HUES6 (cell line): ENCODE results near the gene TEX35.

ENCODE experiments used
- H3K27ac ChIP-seq: 2 replicates; pipeline ENCODE4 v1.7.0; 2013; ENCODE audit warnings: low read depth, mild to moderate bottlenecking, low read length, inconsistent platforms
- H3K27me3 ChIP-seq: 2 replicates; pipeline ENCODE4 v1.6.1; 2013; ENCODE audit warnings: low read length; ENCODE audit not compliant: control insufficient read depth, insufficient read depth
- H3K36me3 ChIP-seq: 2 replicates; pipeline ENCODE4 v1.6.1; 2013; ENCODE audit warnings: low read length; ENCODE audit not compliant: control insufficient read depth, insufficient read depth
- H3K4me1 ChIP-seq: 2 replicates; pipeline ENCODE4 v1.6.1; 2013; ENCODE audit warnings: low read length; ENCODE audit not compliant: control insufficient read depth, insufficient read depth
- H3K4me3 ChIP-seq: 2 replicates; pipeline ENCODE4 v1.5.1; 2013; ENCODE audit warnings: low read depth, low read length
- H3K9ac ChIP-seq: one replicate; pipeline ENCODE4 v1.6.1; 2013; ENCODE audit warnings: mild to moderate bottlenecking, low read length
- H3K9me3 ChIP-seq: 2 replicates; pipeline ENCODE4 v1.6.1; 2013; ENCODE audit warnings: low read depth, low read length; ENCODE audit not compliant: control insufficient read depth, insufficient read depth

The TEX35 gene

DNA sequence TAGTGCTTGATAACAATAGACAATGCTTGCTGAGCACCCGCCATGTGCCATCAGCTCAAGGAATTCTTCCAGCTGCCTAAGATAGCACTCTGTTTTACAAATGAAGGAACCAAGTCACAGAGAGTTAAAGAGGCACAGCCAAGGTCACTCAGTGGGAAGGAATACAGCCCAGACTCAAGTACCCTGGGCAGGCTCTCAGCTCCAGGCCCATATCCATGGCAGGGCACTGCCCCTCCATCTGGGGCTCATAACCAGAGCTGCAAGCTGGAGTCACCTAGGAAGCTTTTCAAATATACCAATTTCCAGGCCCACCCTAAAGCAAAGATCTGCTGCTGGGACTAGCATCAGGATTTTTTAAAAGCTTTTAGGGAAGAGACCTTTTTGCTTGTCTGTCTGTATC lies 17.8 kb upstream of the TEX35 start:
- Histone ChIP-seq H3K27ac (no peak overlapping the region), H3K9ac (no peak overlapping the region), H3K27me3 (no peaks in the 10 kb centered on the region), H3K4me3 (no peak overlapping the region), H3K4me1 (0 out of 2 replicates have a peak, but pooled peaks cover 1% of the 10 kb centered on the region), H3K9me3 (no peaks in the 10 kb centered on the region), H3K36me3 (no peaks in the 10 kb centered on the region)

GRCh38 chr1:178495741-178496409 lies 17.0 kb upstream of the TEX35 start:
- Histone ChIP-seq H3K9ac (no peak overlapping the region), H3K4me1 (0 out of 2 replicates have a peak, but pooled peaks cover 2% of the 10 kb centered on the region), H3K27ac (no peak overlapping the region), H3K9me3 (no peaks in the 10 kb centered on the region), H3K36me3 (no peaks in the 10 kb centered on the region), H3K27me3 (no peaks in the 10 kb centered on the region), H3K4me3 (no peak overlapping the region)

DNA sequence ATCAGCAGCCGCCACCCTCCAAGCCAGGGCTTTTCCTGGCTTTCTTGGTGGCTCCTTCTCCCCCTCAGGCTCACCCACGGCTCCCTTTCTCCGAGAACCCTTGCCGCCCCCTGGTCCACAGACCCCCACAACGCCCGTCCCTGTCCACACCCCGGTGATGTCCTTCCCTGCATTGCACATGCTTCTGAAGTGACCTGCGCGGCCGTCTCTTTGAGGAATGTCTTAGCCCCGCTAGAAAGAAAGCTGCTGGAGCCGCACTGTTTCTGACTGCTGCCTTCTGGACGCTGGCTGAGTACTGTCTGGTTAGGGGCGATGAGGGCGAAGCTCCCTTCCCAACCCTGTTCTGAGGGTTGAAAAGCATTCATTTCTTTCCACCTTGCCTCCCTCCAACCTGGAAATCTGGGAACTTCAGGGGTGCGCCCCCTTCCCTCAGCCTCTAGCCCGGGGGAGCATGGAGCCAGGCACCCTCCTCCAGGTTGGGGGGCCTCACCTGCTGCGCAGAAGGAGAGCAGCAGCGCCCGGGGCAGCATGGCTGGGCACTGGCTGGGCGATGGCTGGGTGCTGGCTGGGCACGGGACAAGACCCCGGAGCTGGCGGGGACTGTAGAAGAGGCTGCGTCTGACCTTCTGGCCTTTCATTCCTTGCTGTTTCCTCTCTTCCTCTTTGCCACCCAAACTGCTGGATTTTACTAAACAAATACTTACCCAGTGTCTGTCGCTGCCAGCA lies 16.3 kb upstream of the TEX35 start, which contains the start of gene CLEC20A:
CLEC20A (minus strand) TSS at position 555 of the 726 bp plus-strand sequence; CDS start at position 530, 25 bp downstream.
- no peak within 1 kb of the TSS for H3K27ac ChIP-seq
- H3K4me1 ChIP-seq, result 0 out of 2 replicates have a peak, but pooled peaks cover 2% of the 10 kb centered on the region

GRCh38 chr1:178497903-178498478 lies 14.9 kb upstream of the TEX35 start:
- Histone ChIP-seq H3K27ac (no peak overlapping the region), H3K9me3 (no peaks in the 10 kb centered on the region), H3K4me3 (no peak overlapping the region), H3K27me3 (no peaks in the 10 kb centered on the region), H3K9ac (no peak overlapping the region), H3K4me1 (0 out of 2 replicates have a peak, but pooled peaks cover 2% of the 10 kb centered on the region), H3K36me3 (no peaks in the 10 kb centered on the region)

More for the DNA sequence above, 16.3 kb upstream of the TEX35 start, which contains the start of gene CLEC20A:
- Histone ChIP-seq H3K4me3 (no peak within 1 kb of the TSS), H3K9me3 (no peaks in the 10 kb centered on the region), H3K27me3 (no peaks in the 10 kb centered on the region), H3K36me3 (no peaks in the 10 kb centered on the region), H3K9ac (no peak within 1 kb of the TSS)

GRCh38 chr1:178498896-178499675 lies 13.8 kb upstream of the TEX35 start:
- Histone ChIP-seq H3K9me3 (no peaks in the 10 kb centered on the region), H3K36me3 (no peaks in the 10 kb centered on the region), H3K9ac (no peak overlapping the region), H3K4me1 (0 out of 2 replicates have a peak, but pooled peaks cover 2% of the 10 kb centered on the region), H3K27me3 (no peaks in the 10 kb centered on the region), H3K27ac (no peak overlapping the region), H3K4me3 (no peak overlapping the region)

DNA sequence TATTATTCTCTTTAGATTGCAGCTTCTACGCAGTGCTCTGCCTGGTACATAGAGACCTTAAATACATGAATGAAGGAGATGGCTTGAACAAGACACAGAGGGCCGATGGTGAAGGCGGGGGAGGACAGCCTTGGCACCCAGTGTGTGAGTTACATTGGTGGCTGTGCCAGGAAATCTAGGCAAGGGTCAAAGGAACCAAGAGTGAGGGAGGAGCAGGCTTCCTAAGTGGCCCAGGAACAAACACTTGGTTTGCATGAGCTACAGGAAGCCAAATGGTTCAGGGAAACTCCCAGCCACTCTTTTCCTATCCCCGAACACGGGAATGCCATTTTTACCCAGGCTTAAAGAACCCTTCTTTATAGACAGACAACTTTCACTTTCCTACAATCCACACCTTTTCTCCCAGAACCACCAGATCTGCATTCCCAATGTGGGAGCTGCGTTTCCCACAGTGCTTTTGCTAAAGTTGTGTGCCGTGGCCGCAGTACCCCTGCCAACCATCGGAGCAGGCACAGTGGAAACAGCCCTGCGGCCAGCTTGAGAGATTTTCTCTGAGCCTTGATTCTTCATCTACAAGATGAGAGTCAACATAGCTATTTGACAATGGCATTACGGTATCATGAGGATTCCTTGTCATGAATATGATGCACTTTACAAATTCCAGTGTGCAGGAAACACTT lies 12.7 kb upstream of the TEX35 start:
- H3K27me3 ChIP-seq, result no peaks in the 10 kb centered on the region
- H3K9ac ChIP-seq, result no peak overlapping the region
- no peak overlapping the region for H3K27ac ChIP-seq
- H3K4me1 ChIP-seq, result 0 out of 2 replicates have a peak, but pooled peaks cover 2% of the 10 kb centered on the region
- H3K4me3 ChIP-seq, result no peak overlapping the region
- H3K9me3 ChIP-seq, result no peaks in the 10 kb centered on the region
- H3K36me3 ChIP-seq, result no peaks in the 10 kb centered on the region

DNA sequence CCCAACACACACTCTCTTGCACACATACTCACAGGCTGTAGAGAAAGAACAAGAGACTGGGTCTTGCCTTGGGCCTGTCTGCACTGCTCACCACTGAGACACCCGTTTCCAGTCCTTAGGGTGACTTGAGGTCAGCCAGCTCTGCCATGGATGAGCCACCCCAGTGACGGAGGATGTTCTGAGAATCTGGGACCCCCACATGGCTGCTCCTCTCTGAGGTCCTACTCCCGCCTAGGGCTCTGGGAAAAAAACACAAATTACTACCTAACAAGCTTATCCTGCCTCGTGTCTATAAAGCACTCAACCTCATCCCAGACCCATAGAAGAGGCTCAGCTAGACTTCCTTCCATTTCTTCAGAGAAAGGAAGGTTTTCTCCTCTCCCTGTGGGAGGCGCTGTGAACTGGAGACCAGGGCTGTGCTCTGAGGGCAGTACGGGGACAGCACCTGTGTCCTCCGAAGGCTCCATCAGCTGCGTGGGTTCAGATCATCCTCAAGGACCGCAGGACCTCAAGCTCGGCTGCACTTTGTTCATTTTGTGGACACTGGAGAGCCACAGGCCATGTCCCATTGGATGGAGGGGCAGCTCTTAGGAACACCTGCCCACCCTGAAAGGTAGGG lies 11.9 kb upstream of the TEX35 start:
- Histone ChIP-seq H3K27me3 (no peaks in the 10 kb centered on the region), H3K4me1 (0 out of 2 replicates have a peak, but pooled peaks cover 2% of the 10 kb centered on the region), H3K4me3 (no peak overlapping the region), H3K9ac (no peak overlapping the region), H3K36me3 (no peaks in the 10 kb centered on the region), H3K27ac (no peak overlapping the region), H3K9me3 (no peaks in the 10 kb centered on the region)

DNA sequence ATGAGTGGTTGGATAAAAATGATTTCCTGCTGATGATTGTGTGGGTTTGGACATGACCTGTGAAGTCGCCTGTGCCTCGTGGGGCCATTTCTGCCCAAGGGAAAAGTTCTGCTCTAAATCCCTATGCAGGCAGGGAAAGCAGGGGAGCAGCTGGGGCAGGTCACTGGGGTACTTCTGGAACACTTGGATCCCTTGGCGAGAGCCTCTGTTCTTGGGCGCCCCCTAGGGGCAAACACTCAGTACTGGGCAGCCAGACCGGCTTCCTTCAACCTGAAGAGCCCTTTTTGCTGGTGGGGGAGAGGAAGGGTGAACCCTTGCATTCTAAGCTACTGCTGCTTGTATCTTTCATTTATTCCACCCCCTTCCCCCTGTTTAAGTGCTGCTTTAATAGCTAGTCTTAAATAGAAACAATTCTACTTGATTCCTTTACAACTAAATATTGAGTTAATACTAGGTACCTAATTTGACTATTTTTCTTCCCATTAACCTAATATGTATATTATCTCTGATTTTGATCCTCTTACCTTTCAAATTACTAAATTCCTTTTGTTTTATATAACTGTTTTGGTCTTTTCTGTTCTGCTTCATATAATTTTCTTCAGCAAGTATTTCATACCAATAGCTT lies 11.1 kb upstream of the TEX35 start:
- no peaks in the 10 kb centered on the region for H3K36me3 ChIP-seq

GRCh38 chr1:178502330-178502714 lies 10.6 kb upstream of the TEX35 start:
- no peaks in the 10 kb centered on the region for H3K36me3 ChIP-seq
- no peak overlapping the region for H3K9ac ChIP-seq
- no peaks in the 10 kb centered on the region for H3K9me3 ChIP-seq
- H3K27ac ChIP-seq, result no peak overlapping the region
- H3K4me3 ChIP-seq, result no peak overlapping the region
- H3K4me1 ChIP-seq, result 0 out of 2 replicates have a peak, but pooled peaks cover 2% of the 10 kb centered on the region
- H3K27me3 ChIP-seq, result no peaks in the 10 kb centered on the region

More for the DNA sequence above, 11.1 kb upstream of the TEX35 start:
- H3K27me3 ChIP-seq, result no peaks in the 10 kb centered on the region
- H3K9ac ChIP-seq, result no peak overlapping the region
- 0 out of 2 replicates have a peak, but pooled peaks cover 2% of the 10 kb centered on the region for H3K4me1 ChIP-seq
- H3K4me3 ChIP-seq, result no peak overlapping the region
- H3K27ac ChIP-seq, result no peak overlapping the region
- no peaks in the 10 kb centered on the region for H3K9me3 ChIP-seq
